ENCODE results near the gene PIR. TPM values are rescaled to one million over a fixed set of nuclear protein-coding genes. Genes with fewer than 3 reads are reported as not detected.
A peak's percentile ranks its signal among the peaks of the same experiment; 100 is the strongest.

PIR gene
- 10 to 100 TPM; 14.3 to 19.2 TPM for total RNA-seq

DNA sequence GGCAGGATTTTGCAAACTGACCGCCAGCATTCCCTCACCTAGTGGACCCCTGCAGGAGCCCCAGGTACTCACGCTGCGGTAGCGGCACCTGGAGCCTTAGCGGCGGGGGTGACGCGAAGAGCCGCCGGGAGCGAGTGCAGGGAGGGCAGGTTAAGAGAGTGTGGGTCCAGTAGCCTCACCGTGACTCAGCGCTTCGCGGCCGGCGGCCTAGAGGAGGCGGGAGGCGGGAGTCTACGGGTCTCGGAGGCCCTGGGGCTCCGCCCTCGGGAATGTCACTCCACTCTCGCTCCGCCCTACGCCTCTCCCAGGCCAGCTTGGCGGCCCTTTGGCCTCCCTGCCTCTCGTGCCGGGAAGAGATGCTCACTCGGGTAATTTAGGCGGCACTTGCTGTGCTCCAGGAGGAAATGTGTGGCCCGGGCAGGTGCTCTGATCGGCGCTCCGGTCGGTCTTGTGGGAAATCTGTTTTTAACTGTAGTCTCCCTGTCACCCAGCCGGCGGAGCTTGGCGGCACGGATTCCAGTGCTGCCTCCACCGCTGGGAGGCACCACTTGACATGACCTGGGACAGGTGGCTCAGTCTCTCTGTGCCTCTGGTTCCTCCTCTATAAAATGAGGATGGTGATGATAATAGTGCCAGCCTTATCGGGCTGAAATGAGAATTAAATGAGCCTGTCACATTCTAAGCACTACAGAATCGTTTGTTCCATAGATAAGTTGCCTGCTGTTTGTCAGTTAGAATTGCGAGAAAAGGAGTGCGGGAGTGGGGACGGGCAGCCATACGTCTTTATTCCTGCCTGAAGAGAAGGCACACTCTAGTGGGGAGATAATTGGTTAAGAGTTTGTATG, at the start of gene PIR:
Gene PIR, minus strand, starts transcription at position 216 of the 845 bp plus-strand sequence. CDS start 2,076 bp downstream, outside the sequence.
- Histone ChIP-seq H3K36me3 (no peaks in the 10 kb centered on the region), H3K9me3 (no peaks in the 10 kb centered on the region), H3K27ac (peak within 1 kb of the TSS; percentile 75 to 88), H3K4me3 (peak within 1 kb of the TSS; percentile 59 to 60), H3K27me3 (no peaks in the 10 kb centered on the region), H3K4me1 (peaks cover 0 to 3% of the 10 kb centered on the region in 2 donors)
- peak; percentile 91 for DNase-seq (ENCODE audit: low spot score)
- TF ChIP-seq, protein P1, sequence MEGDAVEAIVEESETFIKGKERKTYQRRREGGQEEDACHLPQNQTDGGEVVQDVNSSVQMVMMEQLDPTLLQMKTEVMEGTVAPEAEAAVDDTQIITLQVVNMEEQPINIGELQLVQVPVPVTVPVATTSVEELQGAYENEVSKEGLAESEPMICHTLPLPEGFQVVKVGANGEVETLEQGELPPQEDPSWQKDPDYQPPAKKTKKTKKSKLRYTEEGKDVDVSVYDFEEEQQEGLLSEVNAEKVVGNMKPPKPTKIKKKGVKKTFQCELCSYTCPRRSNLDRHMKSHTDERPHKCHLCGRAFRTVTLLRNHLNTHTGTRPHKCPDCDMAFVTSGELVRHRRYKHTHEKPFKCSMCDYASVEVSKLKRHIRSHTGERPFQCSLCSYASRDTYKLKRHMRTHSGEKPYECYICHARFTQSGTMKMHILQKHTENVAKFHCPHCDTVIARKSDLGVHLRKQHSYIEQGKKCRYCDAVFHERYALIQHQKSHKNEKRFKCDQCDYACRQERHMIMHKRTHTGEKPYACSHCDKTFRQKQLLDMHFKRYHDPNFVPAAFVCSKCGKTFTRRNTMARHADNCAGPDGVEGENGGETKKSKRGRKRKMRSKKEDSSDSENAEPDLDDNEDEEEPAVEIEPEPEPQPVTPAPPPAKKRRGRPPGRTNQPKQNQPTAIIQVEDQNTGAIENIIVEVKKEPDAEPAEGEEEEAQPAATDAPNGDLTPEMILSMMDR (IDR thresholded peaks at IDR 0.05) = peak in 1 of 2 donors; percentile 61

DNA sequence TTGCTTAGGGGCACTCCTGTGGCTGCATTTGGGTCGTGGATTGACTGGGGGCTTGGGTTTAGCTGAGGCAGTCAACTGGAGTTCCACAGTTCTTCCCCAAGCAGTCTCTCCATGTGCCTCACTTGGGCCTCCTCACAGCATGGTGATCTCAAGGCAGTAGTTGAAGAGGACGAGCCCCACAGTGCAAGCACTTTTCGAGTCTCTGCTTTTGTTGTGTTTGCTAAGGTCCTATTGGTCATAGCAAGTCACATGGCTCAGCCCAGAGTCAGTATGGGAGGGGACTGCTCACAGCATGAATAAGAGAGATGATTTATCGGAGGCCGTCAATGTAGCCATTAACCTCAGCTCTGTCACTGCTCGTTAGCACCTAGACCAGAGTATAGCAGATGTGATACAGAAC, 37.2 kb upstream of the PIR start:
- Histone ChIP-seq H3K27ac (no peak overlapping the region), H3K4me1 (no peaks in the 10 kb centered on the region), H3K27me3 (no peaks in the 10 kb centered on the region), H3K36me3 (no peaks in the 10 kb centered on the region), H3K4me3 (no peak overlapping the region), H3K9me3 (no peaks in the 10 kb centered on the region)
- DNase-seq (ENCODE audit: low spot score) = no peak
- TF ChIP-seq, protein P1 (IDR thresholded peaks at IDR 0.05) = no peak

DNA sequence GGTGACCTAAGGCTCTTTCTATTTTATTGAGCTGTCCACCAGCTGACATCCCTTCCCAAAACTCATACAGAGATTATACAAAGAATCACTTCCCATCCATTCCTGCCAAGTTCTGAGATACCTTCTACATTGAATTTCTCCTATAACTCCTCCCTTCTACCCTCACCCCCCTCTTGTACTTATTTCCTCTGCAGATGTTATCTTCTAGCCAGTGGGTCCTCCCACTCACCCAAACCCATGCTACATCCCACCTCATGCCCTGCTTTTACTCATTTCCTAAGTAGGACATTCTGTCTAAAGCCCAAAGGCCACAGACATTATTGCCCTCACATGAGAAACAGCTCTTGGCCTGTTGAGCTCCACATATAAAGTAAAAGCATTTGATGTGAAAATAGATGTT, 36.0 kb upstream of the PIR start:
- H3K4me3 ChIP-seq = no peak overlapping the region
- H3K9me3 ChIP-seq = no peaks in the 10 kb centered on the region
- no peaks in the 10 kb centered on the region for H3K4me1 ChIP-seq
- no peak for DNase-seq (ENCODE audit: low spot score)
- no peaks in the 10 kb centered on the region for H3K27me3 ChIP-seq
- no peak overlapping the region for H3K27ac ChIP-seq
- TF ChIP-seq, protein P1 (IDR thresholded peaks at IDR 0.05) = no peak
- H3K36me3 ChIP-seq = no peaks in the 10 kb centered on the region

DNA sequence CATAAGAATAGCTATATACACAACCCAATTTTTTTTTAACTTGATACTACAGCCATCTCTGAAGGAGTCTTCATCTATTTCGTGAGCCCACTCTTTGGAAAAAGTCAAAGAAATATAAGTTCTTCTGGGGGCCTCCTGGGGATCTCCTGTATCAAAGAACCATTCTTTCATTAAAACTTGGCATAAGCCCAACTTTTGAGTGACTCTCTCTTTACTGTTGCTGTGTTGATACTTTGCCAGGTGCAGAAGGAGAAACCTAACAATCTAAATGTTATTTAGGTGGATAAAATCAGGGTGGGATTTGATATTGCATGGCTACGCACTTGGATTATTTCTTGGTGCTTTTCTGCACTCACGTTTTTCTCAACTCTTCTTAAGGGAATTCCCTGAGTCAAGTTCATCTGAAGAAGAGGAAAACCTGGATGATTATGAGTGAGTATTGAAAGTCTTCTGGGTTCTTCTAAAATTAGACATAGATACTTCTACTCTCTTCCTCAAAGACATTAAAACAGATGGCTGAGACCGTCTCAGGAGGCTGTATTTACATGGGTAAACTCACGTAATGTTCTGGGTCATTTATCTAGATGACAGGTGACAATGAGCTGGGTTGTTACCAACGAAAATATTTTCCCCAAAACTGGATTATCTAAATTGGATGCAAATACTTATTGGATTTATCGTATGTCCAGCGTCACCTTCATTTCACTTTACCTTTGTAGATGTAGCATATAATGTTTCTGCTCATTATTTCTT, 32.7 kb upstream of the PIR start:
- no peaks in the 10 kb centered on the region for H3K27me3 ChIP-seq
- H3K36me3 ChIP-seq = no peaks in the 10 kb centered on the region
- no peaks in the 10 kb centered on the region for H3K9me3 ChIP-seq
- TF ChIP-seq, protein P1 (IDR thresholded peaks at IDR 0.05) = no peak
- no peak overlapping the region for H3K27ac ChIP-seq
- DNase-seq (ENCODE audit: low spot score) = no peak
- no peak overlapping the region for H3K4me3 ChIP-seq
- H3K4me1 ChIP-seq = no peaks in the 10 kb centered on the region

DNA sequence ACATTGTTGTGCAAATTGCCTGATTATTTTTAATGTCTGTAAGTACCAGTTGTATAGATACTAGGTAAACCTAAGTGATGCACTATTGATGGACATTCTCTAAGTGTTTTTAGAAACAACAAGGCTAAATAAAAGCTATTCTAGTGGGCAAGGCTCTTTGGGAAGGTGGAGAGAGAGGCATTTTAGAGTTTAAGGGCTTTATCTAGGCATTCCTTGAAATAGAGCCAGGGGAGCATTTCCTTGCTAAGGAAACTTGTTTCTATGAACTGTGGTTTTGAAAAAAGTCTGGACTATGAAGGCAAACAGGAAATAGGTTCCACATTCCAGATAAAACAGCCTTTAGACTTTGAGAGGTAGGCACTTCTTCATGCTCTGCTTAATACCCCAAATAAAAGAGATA, 31.3 kb upstream of the PIR start:
- no peaks in the 10 kb centered on the region for H3K36me3 ChIP-seq
- TF ChIP-seq, protein P1 (IDR thresholded peaks at IDR 0.05) = no peak
- H3K27me3 ChIP-seq = no peaks in the 10 kb centered on the region
- H3K4me3 ChIP-seq = no peak overlapping the region
- H3K27ac ChIP-seq = no peak overlapping the region
- H3K9me3 ChIP-seq = no peaks in the 10 kb centered on the region
- no peaks in the 10 kb centered on the region for H3K4me1 ChIP-seq
- no peak for DNase-seq (ENCODE audit: low spot score)
